ENCODE results near the gene KCNJ9. TPM values are rescaled to one million over a fixed set of nuclear protein-coding genes. Genes with fewer than 3 reads are reported as not detected.

The KCNJ9 gene
- total and polyA plus RNA-seq, 2 of the 4 experiments (the other 2 are of a cell fraction): not detected

DNA sequence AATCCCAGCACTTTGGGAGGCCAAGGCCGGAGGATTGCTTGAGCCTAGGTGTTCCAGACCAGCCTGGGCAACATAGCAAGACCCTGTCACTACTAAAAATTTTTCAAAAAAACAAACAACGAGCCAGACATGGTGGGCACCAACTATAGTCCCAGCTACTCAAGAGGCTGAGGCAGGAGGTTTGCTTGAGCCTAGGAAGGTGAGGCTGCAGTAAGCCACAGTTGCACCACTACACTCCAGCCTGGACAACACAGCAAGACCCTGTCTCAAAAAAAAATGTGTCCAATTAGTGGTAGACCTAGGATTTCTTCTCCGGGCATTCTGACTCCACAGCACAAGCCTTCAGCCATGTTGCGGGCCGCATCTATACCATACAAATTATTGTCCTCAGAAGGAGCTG lies 23.8 kb downstream of the KCNJ9 start:
- no CpG with 5 or more reads among the region's 5 CpGs for WGBS, 2 experiments (ENCODE audit: extremely low coverage in 2 of 2, insufficient read length in 1 of 2)
- BruUV-seq (replicated peaks): no TSS peak
- Histone ChIP-seq H3K14ac (replicated peaks; ENCODE audit: low read depth, low read length) (no peak overlapping the region), H2BK20ac (ENCODE audit: low read depth, low read length) (no peak overlapping the region), H3K9ac (ENCODE audit: low read depth, low read length) (no peak overlapping the region), H4K8ac (ENCODE audit: low read depth in 2 of 2, low read length in 2 of 2) (no peak overlapping the region), H2BK5ac (ENCODE audit: low read depth, low read length, poor library complexity, severe bottlenecking) (no peak overlapping the region), H3K9me3 (ENCODE audit: control insufficient read depth, insufficient read depth, low read length) (no peaks in the 10 kb centered on the region), H4K91ac (ENCODE audit: insufficient read depth, low read depth, low read length) (no peak overlapping the region), H4K5ac (ENCODE audit: low read depth, low read length) (no peak overlapping the region), H3K23ac (ENCODE audit: low read depth, low read length) (no peak overlapping the region), H3K9me1 (ENCODE audit: insufficient read depth, low read length) (no peaks in the 10 kb centered on the region), H3K4me2 (ENCODE audit: low read depth, low read length) (no peak overlapping the region), H3K4me1 (ENCODE audit: control insufficient read depth, insufficient read depth, low read length) (peaks cover 19% of the 10 kb centered on the region), H2BK120ac (ENCODE audit: low read depth, low read length) (no peak overlapping the region), H3K79me1 (ENCODE audit: low read depth in 1 of 2, low read length in 2 of 2) (no peaks in the 10 kb centered on the region), H4K20me1 (ENCODE audit: insufficient read depth, low read length) (no peaks in the 10 kb centered on the region), H2AK5ac (ENCODE audit: low read depth, low read length) (no peak overlapping the region), H3K27me3 (ENCODE audit: control insufficient read depth, insufficient read depth, low read length) (peaks cover 29% of the 10 kb centered on the region), H2AFZ (replicated peaks; ENCODE audit: low read length, poor library complexity) (no peak overlapping the region), H3K4me3 (ENCODE audit: insufficient read depth, low read depth, low read length) (no peak overlapping the region), H3K36me3 (ENCODE audit: control insufficient read depth, insufficient read depth, low read length) (no peaks in the 10 kb centered on the region), H3K56ac (ENCODE audit: extremely low read depth, insufficient read depth, low read length) (no peak overlapping the region), H3K27ac (ENCODE audit: insufficient read depth, low read length) (no peak overlapping the region), H3K18ac (ENCODE audit: low read depth, low read length) (no peak overlapping the region), H2BK15ac (ENCODE audit: low read depth, low read length) (no peak overlapping the region), H3K4ac (ENCODE audit: low read depth, low read length) (no peak overlapping the region), H2AK9ac (replicated peaks; ENCODE audit: low read depth, low read length, poor library complexity) (no peak overlapping the region)
- DNase-seq (no peak), ATAC-seq (ENCODE audit: low read depth) (no peak)
- POLR2A ChIA-PET (ENCODE audit: unreplicated experiment): no interaction called here
- dilution Hi-C loops (cut with HindIII; ENCODE audit: low sequenced_read_pairs, unreplicated experiment): loop anchor here (10.0 kb wide), 1 partner anchor 110 kb away; no protein-coding TSS in a partner anchor
- CTCF ChIA-PET: interaction anchor here (1.0 to 2.4 kb wide), 5 partner anchors 20 to 147 kb away, joined by 3 to 8 read pairs (median 4); no protein-coding TSS in a partner anchor
- intact Hi-C loops (cut with micrococcal nuclease): no loop called here
- TF ChIP-seq USF2 (IDR thresholded peaks at IDR 0.05; ENCODE audit: low read depth, low read length) (no peak), RAD21 (IDR thresholded peaks at IDR 0.05; ENCODE audit: low read length) (no peak), RFX5 (IDR thresholded peaks at IDR 0.05; ENCODE audit: low read depth, low read length) (no peak), NFE2L2 (IDR thresholded peaks at IDR 0.05; ENCODE audit: low read depth, low read length) (no peak), ELK1 (IDR thresholded peaks at IDR 0.05; ENCODE audit: borderline replicate concordance, low read depth, low read length) (no peak), MAFK (IDR thresholded peaks at IDR 0.05; ENCODE audit: low read depth, low read length) (no peak), MXI1 (IDR thresholded peaks at IDR 0.05; ENCODE audit: borderline replicate concordance, low read depth, low read length) (no peak), FOS (IDR thresholded peaks at IDR 0.05; ENCODE audit: low read depth, low read length) (no peak), BHLHE40 (IDR thresholded peaks at IDR 0.05; ENCODE audit: low read depth, low read length) (no peak), CHD1 (IDR thresholded peaks at IDR 0.05; ENCODE audit: low read depth, low read length) (no peak), SMC3 (IDR thresholded peaks at IDR 0.05; ENCODE audit: low read depth, low read length) (no peak), CEBPB (IDR thresholded peaks at IDR 0.05; ENCODE audit: low read depth, low read length) (no peak), MAZ (IDR thresholded peaks at IDR 0.05; ENCODE audit: borderline replicate concordance, low read depth, low read length) (no peak), RCOR1 (IDR thresholded peaks at IDR 0.05; ENCODE audit: insufficient replicate concordance, low read length) (no peak)
- TF ChIP-seq, protein P1, sequence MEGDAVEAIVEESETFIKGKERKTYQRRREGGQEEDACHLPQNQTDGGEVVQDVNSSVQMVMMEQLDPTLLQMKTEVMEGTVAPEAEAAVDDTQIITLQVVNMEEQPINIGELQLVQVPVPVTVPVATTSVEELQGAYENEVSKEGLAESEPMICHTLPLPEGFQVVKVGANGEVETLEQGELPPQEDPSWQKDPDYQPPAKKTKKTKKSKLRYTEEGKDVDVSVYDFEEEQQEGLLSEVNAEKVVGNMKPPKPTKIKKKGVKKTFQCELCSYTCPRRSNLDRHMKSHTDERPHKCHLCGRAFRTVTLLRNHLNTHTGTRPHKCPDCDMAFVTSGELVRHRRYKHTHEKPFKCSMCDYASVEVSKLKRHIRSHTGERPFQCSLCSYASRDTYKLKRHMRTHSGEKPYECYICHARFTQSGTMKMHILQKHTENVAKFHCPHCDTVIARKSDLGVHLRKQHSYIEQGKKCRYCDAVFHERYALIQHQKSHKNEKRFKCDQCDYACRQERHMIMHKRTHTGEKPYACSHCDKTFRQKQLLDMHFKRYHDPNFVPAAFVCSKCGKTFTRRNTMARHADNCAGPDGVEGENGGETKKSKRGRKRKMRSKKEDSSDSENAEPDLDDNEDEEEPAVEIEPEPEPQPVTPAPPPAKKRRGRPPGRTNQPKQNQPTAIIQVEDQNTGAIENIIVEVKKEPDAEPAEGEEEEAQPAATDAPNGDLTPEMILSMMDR (conservative IDR thresholded peaks at IDR 0.05; ENCODE audit: low read depth, low read length): no peak
- in situ Hi-C loops (cut with MboI; ENCODE audit: low sequenced_read_pairs): no loop called here

Measured in IMR-90 (cell line).